NCI-H2029 treated with DMSO at 0.1 percent for 48 hours (cell line): ENCODE results near the gene AMMECR1.
A peak's percentile ranks its signal among the peaks of the same experiment; 100 is the strongest.

ENCODE experiments used
- DNase-seq: peaks from one replicate; lab custom pipeline; 2025; lab: John Stamatoyannopoulos, UW

AMMECR1 gene

DNA sequence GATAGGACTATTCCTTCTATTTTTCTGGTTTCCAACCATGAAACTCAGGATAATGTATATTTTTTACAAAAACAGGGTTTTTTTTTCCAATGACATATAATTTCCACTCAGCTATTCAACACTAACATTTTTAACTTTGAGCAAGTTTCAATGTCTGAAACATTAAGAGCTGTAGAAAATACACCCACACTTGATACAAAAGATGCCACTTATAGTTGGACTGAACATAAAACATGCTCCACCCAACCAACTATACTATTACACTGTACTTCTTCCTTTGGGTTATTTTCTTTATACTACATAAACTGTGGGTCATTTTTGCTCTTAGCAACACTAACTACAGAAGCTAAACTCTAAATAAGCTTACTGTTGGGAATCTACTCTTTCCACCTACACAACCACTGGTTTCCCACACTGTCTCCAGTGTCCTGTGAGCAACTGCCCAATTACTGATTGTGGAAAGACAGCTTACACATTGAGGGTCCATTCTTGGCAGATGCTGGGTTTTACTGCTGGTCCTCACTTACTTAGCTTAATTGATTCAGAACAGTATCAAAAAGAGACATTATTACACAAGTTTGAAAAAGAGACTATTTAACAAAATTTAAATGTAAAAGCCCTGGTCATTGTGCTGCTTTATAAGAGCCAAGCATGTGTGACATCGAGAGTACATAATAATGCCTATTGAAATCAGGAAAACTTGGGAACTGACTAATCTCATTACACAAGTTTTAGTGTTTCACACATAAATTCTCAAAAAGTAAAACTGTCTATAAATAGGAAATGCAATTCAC, 6.3 kb downstream of the AMMECR1 start:
- no peak for DNase-seq

DNA sequence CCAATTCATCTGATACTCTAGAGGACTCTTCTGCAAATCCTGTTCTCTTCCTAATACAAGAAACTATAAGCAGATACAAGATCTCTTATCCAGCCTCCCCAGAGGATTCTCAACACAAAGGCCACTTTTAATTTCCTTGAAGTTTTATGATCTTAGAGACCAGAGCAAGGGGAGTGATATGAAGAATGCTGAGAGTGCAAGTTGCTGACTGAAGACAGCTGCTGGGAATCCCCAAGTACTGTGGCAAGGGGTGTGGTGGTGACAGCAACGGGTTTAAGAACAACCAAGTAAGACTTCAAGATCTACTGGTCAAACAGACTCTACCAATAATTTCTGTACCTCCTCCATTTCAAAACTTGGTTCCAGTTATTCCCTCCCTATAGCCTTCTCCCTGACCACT, 7.0 kb downstream of the AMMECR1 start:
- no peak for DNase-seq

DNA sequence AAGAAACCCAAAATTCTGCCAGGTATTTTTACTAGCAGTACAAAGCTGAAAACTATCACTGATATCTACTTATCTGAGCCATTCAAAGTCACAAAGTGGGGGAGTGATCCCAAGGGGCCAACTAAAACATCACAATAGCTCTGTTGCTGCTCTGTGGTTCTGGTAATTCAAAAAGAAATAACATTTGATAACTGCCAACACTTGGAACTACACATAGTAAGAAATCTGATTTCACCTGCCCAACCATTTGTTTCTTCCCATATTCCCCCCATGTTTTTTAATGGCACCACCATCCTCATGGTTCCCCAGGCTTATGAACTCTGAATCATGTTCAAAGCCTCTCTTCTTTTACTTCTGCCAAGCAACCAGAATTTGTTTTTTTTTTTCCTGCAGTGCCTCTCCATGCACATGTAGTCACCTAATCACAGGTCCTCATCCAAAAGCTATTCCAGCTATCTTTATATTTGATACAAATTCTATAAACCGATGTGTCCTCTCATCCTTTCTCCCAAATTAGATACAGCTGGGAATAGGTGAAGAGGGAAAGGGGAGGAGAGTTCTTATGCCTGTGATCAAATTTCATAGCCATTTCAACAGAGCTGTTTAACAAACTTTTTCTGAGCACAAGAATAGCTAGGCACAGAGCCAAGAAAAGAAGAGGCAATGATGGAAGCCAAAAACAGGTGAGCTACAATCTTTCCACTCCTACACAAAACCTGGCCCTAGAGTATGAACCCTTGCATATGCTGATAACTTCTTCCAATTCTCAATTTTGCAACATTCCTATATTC, 7.7 kb downstream of the AMMECR1 start:
- DNase-seq, result peak; percentile 19

DNA sequence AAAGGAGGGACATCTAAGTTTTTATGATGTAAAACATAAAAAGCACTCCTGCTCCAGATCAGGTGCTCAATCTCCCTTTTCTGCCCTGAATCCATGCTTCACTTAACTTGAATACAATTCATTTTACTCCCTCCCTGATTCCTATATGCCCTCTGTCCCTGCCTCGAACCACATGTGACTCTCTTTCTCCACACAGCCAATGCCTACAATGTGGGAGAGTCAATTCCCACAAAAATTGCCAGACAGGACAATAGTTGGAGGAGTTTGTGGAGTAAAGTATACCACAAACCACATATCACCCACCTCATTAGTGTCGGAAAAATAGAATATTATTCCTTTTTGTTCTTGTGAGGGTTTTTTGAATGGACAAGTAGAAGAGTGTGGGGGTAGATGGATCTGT, 9.7 kb downstream of the AMMECR1 start:
- no peak for DNase-seq

DNA sequence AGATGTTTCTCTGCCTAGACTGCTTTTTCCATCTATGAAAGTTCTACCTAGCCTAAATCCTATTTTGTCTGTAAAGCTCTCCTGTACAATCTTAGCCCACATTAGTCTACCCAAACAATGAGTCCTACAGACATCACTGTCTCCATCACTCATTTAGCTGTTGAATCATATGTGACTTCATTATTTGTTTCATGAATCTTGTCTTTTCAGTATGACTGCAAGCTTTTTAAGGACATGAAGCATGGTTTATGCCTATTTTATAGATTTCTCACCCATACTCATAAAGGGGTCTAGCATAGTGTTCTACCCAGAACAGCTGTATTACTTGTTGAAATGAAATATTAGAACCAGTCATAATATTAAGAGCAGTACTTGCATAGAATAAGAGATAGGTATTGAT, 13.0 kb downstream of the AMMECR1 start:
- DNase-seq, result no peak

DNA sequence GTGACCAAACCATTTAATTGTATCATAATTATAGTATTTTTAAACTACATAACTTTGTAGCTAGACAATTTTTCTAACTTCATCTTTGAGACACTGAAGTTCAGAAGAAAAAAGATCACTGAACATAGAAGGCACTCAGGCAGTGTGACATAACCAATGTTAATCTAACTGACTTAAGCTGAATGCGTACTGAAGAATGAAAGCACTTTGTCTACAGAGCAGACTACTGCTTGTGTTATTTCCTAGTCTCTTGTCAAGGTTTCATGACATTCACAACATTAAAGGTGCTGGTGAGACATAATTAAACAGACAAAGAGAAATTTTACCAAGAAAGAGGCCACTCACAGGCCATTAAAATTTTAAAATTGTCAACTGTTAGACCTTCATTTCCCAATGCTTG, 13.5 kb downstream of the AMMECR1 start:
- DNase-seq, result no peak

DNA sequence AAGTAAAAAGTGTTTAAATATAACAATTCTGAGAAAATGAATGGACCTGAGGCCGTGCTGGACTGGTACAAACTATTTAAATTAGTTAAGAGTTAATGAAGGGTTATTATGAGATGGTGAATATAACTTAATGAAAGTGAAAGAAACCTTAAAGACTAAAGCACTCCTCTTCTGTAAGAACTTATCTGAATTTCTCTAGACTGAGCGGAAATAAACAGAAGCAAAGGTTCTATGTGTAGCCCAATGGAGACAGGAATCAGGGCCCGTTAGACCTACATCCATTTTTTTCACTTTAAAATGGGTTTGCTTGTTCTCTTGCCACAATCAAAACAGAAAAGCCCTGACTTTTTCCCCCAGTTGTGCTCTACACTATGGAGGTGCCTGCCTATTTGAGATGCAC, 14.9 kb downstream of the AMMECR1 start:
- DNase-seq, result no peak

DNA sequence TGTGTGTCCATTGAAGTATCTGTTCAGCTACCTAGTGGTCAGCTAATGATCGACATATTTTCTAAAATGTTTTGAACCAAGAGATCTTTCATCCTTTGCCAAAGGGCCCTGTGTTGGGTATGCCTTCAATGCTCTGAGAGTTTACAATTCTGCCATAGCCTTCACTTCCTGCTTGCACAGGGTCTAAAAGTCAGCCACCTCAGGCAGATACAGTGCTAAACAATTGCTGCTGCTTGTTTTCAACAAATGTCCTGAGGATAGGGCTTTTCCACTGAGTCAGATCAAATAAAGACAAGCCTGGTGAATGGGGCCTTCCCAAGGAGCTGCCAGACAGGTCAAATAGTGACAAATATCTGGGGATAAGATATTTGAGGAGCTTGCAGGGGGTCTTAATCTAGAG, 16.7 kb downstream of the AMMECR1 start:
- DNase-seq, result no peak

DNA sequence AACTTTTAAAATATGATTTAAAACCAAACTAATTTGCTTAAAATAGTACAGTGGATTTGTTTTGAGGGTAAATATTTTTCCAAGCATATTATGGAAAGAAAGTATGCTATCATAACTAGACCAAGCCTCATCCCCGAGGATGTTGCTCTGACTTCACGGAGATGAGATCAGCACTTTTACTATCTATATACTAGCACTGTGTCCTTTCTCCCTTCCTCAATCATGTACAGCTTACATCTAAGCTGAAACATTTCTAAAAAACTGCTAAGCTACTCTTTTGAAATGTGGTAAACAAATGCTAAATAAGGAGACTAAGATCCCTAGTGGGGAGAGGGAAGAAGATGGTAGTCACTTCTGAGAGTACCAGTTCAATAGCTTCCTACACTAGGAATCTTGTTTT, 23.8 kb downstream of the AMMECR1 start:
- no peak for DNase-seq

DNA sequence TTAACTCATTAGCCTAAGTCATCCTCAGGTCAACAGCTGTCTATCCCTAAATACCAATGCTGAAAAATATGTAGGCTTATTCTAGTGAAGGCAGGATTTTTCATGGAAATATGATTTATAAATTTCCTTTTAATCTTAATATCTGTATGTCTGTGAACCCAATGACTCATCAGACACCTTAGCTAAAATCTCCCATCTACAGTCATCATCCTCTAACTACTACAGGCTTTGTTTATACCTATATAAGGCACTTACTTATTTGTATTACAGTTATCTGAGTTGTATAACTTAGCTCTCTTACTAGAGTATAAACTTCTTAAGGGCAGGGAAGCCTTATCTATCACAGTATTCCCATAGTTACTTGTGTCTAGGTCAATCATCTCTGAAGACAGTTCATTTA, 24.2 kb downstream of the AMMECR1 start:
- DNase-seq, result no peak

DNA sequence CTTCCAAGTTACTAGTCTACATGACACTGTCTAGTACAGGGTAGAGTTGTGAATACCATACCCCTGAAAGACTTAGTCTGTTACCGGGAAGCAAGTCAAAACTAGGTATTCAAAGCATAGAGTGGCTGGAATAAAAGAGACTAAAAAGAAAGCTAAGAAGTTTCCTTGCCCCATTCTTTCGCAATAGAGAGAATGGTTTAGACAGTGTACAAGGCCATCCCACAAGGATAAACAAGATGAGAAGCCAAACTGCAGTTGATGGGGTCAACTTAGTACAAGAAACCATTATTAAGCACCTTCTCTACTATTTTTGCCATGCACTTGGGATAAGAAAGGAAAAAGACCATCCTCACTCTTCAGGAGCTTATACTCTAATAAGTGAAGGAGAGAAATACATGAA, 30.3 kb downstream of the AMMECR1 start:
- no peak for DNase-seq

DNA sequence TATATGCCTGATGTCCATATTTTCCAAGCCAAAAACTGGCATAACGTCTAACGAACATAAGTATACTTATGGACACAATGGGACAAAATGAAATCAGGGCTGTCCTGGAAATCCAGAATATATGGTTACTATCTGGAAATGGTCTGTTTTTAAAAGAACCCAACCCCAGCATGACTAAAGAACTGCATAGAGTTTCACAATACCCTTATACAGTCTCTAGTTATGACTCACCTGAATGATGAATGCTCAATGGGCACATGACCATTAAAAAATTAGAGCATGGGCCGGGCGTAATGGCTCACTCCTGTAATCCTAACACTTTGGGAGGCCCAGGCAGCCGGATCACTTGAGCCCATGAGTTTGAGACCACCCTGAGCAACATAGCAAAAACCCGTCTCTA, 31.8 kb downstream of the AMMECR1 start:
- no peak for DNase-seq

DNA sequence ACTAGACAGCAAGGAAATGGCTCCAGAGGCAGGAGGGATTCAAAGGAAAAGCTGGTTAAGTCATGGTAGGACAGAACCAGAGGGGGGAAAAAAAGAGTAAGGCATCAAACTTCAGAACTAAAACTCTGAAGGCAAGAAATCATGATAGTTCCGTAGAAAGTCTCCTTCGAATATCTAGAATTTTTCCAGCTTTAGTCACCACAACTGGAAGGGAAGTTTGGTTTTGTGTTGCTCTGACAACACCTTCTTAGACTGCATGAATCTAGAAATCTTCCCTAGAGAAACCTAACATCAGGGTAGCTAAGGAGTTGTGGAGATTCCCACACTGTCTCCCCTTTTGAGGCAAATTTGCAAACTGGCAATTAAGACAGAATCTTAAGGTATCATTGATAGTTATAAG, 33.7 kb downstream of the AMMECR1 start:
- DNase-seq, result no peak

DNA sequence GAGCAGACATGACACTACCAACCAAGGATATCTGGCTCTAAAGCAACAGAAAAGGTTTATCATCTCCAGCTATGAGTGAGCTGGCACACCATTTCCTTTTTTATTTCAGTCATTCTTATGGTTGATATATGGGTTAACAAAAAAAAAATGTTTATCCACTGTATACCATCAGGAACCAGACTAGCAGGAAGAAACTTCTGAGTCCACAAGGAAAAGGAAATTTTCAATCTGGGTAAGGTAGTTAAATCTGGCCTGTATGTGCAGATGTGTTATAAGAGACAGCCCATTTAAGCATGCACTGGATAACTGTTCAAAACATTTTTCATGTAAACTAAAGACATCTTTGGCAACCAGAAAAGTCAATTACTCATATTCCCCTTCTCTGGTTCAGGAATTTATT, 35.0 kb downstream of the AMMECR1 start:
- DNase-seq, result no peak

DNA sequence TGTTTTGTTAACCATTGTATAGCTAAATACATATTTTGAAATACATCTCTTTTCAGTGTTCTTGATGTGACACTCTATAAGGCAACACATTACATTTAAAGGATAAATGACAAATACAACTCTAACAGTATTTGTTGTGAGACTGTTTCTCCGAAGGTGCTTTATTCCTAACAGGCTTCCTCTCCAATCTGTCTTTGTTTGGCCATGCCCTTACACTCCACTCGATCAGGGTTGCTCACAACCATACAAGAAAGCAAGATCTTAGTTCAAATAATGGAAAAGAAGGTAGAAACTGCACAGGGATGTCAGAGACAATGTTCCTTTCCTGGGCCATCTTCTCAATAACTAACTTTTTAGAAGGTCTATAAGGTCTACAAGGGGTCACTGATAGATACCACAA, 36.5 kb downstream of the AMMECR1 start:
- no peak for DNase-seq

DNA sequence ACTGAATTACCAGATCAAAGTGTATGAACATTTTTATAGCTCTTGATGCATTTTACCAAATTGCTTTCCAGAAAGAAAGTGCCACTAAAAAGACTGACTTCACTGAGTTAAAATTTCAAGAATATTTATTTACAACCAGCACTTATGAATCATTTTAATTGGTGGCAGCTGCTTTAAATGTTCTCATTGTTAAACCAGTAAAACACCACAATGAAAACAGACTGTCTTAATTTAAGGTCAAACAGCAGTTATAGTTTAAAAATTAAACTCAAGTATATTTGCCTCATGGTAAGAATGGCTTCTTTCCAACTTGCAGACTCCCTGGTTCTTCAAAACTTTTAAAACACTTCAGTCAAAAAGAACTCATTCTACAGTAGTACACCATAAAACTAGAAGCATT, 36.9 kb downstream of the AMMECR1 start:
- DNase-seq, result no peak

DNA sequence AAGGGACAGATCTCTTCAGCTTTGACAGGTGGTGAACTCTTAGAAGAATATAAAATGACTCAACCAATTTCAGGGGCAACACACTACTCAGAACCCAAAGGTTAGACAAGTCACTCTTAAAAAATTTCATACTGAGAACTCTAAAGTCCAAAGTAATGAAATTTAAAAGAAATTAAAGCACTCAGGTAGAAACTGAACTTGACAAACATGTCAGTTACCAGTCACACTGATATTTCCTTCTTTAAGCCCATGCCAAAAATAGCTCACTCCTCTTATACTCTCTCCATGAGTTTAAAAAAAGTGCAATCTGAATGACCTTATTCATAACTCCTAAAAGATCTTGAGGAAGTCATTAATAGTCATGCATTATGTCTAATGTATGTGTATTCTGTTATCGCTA, 40.3 kb downstream of the AMMECR1 start:
- no peak for DNase-seq

DNA sequence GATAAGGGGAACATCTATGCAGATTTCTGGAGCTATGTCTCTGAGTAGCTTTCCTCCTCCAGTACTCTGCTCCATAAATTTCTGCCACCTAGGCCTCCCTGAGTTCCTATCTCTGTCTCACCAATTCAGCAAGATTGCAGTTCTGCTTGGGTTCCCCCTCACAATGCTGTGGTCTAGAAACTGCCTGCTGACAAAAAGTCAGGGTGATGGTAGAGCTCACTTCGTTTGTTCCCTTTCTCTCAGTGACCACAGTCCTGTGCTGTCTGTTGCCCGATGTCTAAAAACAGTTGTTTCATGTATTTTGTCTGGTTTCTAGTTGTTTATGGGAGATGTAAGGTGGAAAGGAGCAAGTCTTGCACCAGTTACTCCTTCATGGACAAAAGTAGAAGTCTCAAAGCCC, 41.1 kb downstream of the AMMECR1 start:
- no peak for DNase-seq

DNA sequence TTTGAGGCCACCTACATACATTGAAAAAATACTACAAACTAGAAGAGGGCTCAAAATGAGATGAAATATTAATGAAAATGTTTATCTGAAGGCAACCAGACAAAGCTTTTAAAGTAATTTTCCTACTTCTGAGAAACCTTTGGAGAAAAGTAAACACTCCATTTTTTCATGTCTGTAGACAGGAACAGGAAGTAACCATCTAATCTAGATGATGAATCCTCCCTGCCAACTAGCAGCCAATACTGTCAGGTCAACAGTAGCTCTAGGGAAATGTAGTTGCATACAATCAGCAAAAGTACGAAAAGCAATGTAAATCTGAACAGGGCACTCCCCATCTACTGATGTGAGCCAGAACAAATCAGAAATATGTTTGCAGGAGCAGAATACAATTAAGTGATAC, 49.0 kb downstream of the AMMECR1 start:
- DNase-seq, result no peak

DNA sequence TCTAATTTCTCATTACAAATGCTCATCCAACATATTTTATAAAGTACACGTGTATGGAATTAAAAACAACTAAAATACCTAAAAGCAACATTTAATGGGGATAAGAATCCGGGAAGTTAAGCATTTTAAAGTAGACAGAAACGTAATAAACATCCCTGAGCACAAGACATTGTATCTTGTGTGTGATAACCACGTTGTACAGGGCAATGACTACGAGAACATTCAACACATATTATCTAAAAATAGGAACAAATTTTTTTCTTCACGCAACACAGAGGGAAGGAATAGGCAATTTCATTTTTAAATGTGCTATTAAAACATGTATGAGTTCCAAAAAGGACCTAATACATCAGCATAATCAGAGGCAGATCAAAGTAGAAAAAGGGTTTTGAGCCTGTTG, 49.5 kb downstream of the AMMECR1 start:
- DNase-seq, result no peak

DNA sequence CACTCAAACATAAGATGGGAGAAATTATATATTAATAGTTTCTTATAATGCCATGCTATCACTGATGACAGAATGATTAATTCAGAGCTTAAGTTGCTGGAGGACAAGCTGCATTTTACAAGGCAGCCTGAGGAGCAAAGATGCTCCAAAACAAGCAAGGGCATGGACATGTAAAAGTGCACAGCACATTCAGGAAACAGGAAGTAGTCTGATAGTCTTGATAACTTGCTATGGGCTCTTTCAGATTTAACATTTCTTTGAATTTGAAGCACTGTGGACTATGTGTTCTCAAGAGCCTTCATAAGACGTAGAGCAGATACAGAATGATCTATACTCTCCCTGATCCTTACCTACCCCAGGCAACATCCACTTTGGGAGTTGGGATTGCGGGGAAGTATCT, 50.0 kb downstream of the AMMECR1 start:
- no peak for DNase-seq

DNA sequence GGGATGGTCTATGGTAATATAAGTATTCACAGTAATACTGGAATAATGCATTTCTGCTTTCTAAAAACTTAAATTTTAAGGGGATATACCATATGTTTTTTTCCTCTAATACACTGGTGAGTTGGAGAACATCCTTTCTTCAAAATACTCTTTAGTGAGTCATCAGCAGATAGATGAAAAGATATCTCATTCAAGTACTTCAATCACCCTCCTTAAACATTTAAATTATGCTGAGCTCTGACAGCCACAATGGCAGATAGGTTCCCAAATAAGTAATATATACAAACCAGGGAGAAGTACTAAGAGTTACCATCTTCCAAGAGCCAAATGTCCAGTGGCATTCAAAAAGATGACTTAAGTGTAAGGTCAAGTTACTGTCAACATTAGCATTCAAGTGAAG, 52.2 kb downstream of the AMMECR1 start:
- DNase-seq, result no peak

DNA sequence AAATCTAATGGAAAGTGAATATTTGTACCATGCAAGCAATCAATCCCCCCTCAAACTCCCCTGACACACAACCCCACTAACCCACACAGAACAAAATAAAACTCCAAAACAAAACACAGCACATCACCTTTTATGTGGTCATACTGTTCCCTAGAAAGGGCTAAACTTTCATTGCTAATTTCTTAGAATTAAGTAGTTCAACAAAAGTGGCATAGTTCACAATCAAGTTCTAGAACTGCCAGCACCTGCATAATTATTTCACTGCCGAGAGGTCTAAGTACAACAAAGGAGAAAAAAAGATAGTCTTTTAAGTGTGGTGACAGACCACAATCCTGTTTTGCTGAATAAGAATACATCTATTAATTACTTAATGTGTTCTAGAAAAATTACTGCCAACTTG, 58.8 kb downstream of the AMMECR1 start:
- DNase-seq, result no peak

DNA sequence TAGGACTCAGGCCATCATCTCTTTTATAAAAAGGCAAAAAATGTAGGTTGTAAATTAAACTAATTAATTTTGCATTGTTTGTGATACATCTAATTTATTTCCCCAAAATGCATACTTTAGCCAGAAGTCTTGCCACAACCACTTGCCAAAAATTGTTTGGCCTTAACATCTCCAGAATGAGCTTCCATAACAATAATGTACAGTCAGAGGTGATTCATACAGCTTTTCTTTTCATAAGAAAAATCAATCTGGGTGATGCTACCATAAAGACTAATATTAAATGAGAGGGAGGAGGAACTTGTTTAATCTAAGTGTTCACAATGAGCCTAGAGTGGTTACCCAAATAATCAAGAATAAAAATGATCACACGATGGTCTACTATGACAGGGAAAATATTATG, 59.3 kb downstream of the AMMECR1 start:
- DNase-seq, result no peak
